Stimulated activated CD4-positive, alpha-beta T cell treated with anti-CD3 and anti-CD28 coated beads, Interleukin-2, amount 100 ng/mL, for 4 hours (primary cell): ENCODE measurements around the gene CCDC188.
"Not testable (repeated sequence)": the region's sequence is repeated elsewhere in the genome, so short reads cannot be mapped to it uniquely, and the experiment has no call there.

Experiments used
- DNase-seq: peaks from one replicate; pipeline ENCODE4 v3.0.0-alpha.2; 2020; ENCODE audit warnings: low read depth

Gene CCDC188

DNA sequence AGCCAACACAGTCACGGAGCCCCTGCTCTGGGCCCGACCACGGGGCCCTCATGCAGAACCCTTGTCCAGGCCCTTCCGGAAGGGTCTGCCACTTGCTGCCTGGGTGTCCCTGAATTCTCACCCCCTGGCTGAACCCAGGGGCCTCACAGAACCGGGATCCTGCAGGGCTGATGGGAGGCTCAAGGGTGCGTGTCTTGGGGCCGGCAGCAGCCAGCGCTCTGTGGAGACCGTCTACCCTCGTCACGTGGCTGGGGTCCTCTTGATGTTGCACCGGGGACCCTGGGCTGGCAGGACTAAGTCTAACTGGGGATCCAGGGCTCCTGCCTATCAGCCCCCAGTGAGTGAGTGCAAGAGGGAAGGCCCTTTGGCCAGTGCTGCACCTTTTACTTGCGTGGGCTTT, 19.3 kb upstream of the CCDC188 start:
- DNase-seq, result no peak

DNA sequence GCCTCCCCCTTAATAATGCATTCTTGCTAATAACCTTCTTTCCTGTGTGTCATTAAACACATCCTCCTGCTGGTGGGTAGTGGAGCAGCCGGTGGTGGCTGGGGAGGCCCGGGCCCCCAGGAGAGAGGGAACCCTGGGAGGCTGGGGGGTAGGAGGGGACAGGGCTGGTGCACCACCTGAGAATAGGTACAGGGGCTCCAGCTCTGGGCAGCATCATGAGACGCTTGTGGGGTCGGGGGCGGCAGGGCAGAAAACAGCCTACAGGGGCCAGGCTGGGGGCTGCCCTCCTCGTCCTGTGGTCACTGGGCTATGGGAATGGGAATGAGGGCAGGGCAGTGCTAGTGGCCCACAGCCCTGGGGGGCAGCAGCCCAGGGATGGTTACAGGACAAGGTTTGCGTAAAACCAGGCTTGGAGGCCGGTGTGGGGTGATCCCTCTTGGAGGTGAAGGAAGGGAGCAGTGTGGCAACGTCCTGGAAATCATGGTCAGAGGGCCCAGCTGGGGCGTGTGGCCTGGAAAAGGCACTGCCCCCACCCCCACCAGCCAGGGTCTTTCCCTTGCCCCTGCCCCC, 18.5 kb upstream of the CCDC188 start:
- no peak for DNase-seq

DNA sequence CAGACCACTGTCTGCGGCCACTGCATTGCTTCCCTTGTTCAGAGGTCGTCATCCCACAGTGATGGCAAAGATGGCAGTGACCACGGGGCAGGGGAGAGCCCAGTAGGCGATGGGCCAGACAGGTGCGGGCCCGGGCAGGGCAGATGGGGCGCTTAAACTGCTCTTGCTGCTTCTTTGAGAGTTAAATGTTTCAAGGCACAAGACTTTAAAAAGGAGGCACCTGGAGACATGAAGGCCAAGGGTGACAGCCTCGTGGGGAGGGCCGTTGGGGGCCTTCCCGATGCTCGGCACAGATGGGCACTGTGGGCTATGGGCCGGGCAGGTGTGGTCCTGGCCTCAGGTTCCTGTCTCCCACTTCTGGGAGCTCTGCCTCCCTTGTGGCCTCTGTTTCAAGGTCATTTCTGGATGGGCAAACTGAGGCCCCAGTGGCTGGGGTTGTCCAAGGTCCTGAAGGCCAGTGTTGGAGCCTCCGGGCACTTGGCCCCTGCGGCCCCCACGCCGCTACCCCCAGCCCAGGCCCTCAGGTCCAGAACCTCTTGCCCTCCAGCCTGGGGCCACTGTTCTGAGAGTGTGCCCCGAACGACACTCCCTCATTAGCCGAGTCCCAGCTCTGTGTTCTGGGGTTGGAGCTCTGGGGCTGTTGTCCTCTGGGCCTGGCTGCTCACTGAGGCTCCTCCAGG, 16.9 kb upstream of the CCDC188 start:
- no peak for DNase-seq

DNA sequence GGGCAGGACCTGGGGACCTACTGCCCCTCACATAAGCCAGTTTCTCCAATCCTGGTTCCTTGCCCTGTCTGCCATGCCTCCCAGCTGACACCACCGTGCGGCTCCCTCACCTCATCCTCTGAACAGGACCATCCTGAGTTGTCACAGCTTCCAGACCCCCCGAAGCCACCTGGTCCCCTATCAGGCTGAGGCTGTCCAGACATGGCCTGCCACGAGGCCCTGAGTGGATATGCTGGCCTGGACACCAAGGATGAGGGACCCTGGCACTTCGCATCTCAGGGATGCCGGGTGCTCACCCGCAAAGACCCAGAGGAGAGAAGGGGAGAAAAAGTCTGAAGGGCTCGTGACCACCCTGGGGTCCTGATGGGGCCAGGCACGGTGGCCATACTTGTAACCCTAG, 15.8 kb upstream of the CCDC188 start:
- DNase-seq, result no peak

DNA sequence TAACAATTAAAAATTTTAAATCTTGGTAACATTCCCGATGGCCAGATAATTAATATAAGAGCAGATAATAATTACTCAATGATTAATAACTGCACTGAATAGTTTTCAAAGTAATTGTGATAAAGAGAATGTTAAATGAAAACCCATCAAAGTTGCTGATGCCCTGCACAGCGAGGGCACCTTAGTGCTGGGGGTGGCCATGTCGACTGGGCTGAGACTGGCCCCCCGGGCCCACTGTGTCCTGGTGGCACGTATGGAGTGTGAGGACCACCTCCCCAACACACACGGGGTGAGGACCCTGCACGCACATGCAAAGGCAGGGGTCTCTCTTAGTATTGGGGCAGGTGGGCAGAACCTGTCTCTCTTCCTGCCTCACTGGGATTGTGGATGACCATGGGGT, 15.1 kb upstream of the CCDC188 start:
- DNase-seq, result no peak

DNA sequence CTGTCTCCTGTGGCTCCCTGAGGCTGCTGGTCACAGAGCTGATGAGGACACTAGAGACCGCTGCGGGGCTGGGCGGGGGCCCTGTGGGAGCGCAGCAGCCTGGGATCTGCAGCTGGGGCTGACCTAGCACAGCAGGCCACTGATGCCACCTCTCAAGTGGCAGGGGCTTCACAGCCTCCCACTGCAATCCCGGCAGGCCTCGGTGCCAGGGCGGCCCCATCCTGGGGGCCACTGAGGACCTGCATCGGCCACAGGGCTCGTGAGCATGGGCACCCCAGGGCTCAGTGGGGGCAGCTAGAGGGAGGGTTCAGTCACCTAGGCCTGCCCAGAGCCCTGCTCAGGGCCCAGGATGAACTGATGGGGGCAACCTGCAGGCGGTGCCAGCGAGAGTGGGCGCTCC, 14.6 kb upstream of the CCDC188 start:
- no peak for DNase-seq

DNA sequence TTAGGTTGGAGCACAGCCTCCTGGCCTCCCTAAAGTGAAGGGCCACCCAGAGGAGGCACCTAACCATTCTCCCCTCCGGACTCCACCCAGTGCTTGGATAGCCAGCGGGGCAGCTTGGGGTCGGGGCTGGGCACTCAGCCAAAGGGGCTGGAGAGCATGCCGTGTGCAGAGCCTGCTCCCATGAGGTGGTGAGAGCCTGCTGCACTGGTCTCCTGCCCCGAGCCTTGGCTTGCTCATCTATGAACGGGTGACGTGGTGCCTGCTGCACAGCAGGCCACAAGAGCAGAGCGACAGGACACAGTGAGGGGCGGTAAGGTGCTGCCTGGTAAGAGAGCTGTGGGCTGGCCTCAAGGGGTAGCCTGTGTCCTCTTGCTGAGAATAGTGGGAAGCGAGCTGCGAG, 14.0 kb upstream of the CCDC188 start:
- DNase-seq, result no peak

DNA sequence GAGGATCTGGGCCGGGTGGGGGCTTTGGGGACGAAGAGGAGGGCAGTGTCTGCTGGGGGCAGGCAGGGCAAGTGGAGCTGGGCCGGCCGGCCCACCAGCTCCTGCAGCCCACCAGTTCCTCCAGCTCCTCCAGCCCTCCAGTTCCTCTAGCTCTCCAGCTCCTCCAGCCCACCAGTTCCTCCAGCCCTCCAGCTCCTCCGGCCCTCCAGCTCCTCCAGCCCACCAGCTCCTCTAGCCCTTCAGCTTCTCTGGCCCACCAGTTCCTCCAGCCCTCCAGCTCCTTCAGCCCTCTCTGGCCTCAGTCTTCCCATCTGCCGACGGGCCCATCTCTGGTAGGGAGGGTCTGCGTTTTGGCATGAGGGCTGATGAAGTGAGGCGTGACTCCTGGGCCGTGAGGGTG, 9.2 kb upstream of the CCDC188 start:
- no peak for DNase-seq

DNA sequence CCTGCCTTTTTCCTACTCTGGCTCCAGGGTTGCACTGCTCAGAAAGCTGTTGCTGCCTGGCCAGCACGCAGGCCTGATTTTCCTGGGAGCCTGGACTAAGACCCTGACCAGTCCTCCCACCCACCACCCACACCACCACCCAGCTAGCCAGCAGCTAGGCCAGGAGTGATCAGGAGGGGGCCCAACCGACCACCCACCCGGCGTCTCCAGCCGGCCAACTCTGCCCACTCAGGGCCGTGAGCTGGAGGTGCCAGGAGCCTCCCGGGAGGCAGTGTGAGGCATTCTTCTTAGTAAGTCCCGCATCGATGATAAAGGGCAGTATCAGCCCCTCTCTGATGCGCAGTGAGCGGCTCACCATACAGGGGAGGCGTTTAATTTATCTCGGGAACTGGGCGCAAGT, 8.7 kb upstream of the CCDC188 start:
- not testable (repeated sequence) for DNase-seq

DNA sequence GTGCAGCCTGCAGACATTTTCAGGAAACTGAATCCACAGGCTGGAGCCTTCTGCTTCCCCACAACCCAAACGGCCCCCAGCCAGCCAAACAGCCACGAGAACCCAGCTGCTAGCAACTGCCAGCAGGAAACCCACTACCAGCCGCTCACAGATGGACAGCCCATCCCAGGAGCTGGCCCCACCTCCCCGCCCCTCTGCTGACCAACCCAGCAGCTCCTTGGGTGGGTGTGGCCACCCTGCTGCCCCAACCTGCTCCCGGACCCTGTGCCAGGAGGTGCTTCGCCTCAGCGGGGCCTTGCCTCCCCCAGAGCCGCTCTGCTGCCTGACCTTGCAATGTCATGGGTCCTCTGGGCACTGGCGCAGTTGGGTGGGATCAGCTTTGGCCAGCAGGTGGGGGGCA, 8.2 kb upstream of the CCDC188 start:
- DNase-seq, result no peak

DNA sequence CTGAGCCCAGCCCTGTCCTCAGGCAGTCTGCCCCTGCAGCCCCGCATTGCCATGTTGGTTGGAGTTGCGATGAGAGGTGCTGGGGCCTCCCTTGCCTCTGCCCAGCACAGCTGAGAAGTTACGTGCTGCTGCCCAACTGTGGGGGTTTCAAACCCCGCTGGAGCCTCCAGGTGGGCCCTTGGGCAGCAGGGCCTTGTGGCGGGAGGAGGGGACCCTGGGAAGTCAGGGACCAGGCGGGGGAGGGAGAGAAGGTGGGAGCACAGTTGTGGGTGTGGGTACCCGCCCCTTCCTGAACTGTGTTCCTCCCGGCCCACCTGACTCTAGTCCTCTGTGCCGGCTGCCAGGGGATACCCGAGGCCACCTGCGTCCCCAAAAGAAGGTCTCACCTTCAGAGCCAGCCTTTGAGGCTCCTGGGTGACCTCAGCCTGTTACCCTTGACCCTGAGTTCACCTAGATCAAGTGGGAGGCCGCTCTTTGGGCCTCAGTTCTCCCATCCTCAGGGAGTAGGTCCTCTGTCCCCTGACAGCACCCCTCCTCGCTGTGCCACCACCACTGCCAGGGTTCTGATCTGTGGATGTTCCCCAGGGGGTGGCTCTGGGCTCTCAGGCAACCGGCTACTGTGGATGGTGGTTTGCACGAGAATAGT, 7.7 kb upstream of the CCDC188 start:
- DNase-seq, result no peak

DNA sequence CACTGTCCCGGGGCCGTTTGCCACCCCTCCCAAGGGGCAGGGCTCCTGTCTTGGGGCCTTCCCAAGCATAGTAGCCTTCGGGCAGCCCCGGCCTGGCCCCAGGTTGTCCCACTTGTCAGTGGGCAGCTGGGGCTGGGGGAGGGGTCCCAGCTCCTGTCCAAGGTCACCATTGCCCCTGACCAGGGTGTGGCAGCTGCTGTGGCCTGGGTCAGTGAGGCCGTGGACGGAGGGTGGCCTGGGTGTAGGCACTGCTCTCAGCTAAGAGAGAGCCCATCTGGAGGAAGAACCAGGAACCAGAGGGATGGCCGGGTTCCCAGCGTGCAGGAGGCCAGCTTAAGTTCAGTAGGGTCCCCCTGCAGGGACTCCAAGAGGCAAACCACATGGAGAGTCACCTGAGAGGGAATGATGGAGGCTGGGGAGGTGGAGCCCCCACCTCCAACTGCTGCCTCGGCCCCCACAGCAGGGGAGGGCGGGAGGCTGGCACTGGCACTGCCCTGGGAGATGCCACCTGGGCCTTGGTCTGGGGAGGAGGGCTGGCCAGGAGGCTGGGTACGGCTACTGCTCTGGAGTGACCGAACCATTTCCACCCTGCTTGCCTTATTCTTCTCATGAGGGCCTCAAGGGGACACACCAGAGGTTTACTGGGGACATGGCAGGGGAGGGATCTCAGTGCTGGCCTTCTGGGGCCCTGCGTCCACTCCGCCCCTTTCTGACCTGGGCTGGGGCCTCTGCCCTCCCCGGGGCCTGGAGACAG, 6.8 kb upstream of the CCDC188 start:
- DNase-seq, result no peak

DNA sequence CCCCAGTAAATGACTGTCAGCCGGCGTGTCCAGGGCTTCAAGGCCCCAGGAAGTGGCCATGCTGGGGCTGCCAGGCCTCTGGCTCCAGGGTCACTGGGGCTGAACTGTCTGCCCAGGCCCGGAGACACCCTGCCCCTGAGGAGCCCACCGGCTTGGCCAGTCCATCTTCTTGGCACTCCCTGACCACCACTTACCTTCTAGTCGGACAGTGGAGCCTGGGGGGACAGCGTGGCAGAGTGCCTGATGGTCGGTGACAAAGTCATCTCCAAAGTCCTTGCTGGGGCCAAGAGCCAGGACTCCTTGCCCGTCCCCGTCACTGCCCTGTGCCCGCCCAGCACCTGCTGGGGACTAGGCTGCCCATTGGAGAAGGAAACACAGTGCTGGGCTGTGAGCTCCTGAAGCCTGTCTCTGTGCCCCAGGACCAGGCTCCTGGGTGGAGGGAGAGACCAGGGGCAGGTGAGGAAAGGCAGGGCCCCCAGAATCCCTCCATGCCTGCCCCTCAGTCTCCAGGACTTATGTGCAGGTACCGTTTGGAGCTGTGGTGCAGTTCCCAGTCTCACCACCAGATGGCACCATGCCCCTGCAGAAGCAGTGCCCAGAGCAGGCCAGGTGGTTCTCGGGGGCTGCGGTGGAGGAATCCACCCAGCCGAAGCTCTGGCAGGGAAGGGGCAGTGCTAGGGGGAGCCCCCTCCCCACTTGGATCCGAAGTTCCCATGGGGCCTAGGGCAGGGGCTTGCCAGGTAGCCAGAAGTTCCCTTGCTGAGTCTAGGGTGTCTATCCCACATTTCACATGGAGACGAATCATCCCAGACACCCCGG, 6.0 kb upstream of the CCDC188 start:
- peak; percentile 77 for DNase-seq

DNA sequence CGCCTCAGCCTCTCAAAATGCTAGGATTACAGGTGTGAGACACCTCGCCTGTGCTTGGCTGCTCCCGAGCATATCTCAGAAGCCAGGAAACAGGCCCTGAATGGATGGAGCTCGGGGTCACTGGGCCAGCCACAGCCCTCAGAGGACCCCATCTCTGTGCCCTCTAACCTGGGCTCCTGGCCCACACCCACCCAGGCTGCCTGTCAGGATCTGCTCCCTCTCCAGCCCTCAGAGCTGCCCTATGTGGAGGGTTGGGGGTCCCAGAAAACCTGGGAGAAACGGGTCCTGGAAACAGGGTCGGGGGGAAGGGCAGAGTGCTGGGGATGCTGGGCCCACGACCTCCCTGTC, 5.2 kb upstream of the CCDC188 start:
- no peak for DNase-seq

DNA sequence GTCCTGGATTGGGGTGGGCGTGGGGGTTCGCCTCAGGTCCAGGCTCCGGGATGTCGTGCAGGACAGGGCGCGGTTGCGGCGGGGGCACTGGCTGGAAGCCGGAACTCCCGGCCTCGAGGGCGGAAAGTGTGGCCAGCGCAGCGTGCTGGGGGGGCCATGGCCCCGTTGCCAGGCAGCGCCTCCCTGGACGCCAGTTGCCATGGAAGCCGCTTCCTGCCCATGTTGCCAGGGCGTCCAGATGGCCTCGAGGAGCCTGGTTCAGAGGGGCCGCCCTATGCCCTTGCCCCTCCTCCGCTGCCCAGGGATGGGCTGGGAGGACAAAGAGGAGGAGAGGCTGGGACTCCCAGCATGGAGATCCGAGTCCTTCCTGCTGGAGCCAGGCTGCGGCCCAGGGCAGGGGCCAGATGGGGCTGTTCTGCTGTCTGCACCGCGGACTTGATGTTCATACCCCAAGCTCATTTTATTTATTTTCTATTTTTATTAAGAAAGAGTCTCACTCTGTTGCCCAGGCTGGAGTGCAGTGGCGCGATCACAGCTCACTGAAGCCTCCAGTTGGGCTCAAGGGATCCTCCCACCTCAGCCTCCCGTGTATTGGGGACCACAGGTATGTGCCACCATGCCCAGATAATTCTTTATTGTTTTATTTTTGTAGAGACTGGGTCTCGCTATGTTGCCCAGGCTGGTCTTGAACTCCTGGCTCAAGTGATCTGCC, 4.6 kb upstream of the CCDC188 start:
- DNase-seq, result no peak

DNA sequence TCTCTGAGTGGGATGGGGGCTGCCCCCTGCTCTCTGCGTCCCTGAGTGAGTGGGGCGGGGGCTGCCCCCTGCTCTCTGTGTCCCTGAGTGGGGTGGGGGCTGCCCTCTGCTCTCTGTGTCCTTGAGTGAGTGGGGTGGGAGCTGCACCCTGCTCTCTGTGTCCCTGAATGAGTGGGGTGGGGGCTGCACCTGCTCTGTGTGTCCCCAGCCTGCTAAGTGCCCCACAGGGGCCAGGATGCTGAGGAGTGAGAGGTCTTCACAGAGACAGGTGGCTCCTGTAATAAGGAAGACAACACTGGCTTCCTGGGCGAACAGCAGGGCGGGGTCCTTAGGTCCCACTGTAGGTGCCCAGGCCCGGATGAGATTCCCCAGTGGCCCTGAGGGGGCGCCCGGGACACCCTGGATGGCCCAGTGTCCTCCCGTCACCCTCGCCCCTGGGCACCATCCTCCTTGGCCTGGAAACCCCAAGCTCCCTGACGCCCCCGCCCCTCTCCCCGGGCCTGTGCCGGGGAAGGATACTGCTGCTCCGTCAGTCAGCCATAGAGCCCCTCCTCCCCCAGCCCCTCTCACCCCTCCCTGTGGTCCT, 3.8 kb upstream of the CCDC188 start:
- no peak for DNase-seq

DNA sequence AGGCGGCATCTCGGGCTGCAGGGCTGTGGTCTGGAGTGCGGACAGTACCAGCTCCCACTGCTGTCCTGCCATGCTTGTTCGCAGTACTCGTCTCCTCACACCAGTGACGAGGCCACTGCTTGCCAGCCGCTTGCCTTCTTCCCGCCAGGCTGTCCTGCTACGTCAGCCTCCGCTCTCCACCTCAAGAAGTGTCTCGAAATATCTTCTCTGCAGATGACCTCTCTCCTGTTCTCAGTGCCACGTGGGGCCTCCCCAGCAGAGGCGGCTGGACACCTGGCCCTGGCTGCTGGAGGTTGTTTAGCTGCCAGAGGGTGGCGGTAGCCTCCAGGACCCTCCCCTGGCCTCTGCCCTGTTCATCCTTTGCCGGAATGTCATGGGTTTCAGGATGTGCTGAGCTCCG, 3.1 kb upstream of the CCDC188 start:
- no peak for DNase-seq

DNA sequence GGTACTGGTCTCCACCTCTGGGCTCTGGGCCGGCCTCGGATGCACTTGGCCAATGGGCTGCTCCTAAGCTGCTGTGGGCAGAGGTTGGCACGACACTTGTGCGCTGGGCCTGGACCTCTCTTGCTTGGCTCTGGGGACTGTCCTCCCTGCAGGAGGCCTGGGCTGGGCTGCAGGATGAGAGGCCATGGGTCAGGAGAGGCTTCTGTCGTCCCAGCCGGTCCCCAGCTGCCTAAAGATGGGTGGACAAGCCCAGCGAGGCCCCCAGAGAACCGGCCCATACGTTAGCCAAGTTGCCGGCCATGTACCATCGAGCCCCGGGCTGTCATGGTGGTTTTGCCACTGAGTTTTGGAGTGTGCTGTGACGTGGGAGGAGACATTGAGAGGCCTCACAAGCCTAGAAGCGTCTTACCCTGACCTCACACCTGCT, 1.6 kb upstream of the CCDC188 start:
- no peak for DNase-seq

DNA sequence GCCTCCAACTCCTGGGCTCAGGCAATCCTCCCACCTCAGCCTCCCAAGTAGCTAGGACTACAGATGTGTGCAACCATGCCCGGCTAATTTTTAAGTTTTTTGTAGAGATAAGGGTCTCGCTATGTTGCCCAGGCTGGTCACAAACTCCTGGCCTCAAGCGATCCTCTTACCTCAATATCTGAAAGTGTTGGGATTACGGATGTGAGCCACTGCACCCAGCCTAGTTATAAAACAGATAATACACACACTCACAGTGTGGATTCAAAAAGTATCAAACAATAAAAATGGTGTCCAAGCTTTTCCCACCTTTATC, 377 bp upstream of the CCDC188 start:
- DNase-seq, result no peak

DNA sequence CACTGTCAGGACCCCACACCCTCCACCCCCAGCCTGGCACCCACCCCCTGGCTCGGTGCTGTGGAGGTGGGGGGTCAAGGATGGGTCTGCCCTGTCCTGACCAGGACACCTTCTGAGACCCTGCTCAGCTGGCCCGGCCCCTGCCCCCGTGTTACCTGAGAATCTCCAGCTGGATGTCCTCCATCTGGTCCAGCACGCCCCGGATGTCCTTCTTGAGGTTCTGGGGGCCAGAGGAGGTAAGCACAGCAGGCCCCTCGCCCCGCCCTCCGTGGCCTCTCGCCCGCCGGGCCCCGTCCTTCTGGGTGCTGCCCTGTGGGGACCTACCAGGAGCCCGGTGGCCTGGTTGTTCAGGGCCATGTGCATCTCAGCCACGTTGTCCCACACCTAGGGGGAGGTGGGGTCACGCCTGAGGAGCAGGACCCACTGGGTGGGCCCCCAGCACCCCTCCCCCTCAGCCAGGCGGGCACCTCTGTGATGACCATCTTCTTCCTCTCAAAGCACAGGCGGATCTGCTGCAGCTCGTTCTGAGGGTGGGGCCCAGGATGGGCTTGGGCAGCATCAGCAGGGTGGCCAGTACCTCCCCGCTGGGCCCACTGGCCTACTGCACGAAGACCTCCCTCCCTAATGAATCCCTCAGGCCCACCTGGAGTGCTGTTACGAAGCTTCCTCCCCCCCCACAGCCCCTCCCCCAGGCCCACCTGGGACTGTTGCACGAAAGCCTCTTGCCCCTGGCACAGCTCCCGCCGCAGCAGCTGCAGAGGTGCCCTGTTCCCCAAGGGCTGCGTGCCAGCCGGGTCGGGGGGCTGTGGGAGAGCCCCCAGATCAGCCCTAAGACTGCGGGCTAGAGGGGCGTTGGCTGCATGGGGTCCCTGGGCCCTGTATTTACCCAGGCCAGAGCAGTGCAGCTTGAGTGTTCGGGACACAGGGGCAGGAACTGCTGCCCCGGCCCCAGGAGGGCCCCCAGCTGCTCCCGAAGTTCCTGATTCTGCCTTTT, 1.3 kb downstream of the CCDC188 start:
- no peak for DNase-seq
